ENCODE results near the gene TMEM150B.

GRCh38 chr19:55265723-55266386, 59.3 kb downstream of the TMEM150B start:
- TF ChIP-seq, protein P1, sequence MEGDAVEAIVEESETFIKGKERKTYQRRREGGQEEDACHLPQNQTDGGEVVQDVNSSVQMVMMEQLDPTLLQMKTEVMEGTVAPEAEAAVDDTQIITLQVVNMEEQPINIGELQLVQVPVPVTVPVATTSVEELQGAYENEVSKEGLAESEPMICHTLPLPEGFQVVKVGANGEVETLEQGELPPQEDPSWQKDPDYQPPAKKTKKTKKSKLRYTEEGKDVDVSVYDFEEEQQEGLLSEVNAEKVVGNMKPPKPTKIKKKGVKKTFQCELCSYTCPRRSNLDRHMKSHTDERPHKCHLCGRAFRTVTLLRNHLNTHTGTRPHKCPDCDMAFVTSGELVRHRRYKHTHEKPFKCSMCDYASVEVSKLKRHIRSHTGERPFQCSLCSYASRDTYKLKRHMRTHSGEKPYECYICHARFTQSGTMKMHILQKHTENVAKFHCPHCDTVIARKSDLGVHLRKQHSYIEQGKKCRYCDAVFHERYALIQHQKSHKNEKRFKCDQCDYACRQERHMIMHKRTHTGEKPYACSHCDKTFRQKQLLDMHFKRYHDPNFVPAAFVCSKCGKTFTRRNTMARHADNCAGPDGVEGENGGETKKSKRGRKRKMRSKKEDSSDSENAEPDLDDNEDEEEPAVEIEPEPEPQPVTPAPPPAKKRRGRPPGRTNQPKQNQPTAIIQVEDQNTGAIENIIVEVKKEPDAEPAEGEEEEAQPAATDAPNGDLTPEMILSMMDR (IDR thresholded peaks at IDR 0.05) = no peak
- TF ChIP-seq POLR2A (IDR thresholded peaks at IDR 0.05) (no peak), EP300 (IDR thresholded peaks at IDR 0.05) (no peak)
